Natural killer cell (primary cell): ENCODE results near the gene URGCP. TPM values are rescaled to one million over a fixed set of nuclear protein-coding genes. Genes with fewer than 3 reads are reported as not detected.

Source experiments
- ATAC-seq, 3 donors: fragments of 150-1000 bp in 2 of 3; fragments of 200-7000 bp in 1 of 3; cut with Tn5 transposase; 1 replicate in 1 of 3; 2 replicates in 2 of 3; pipeline ENCODE4 v1.10.0; 2021; ENCODE audit warnings: mild to moderate bottlenecking in 2 of 3, moderate library complexity in 2 of 3
- DNase-seq, 2 donors: peaks; one replicate each; pipeline versions ENCODE4 v3.0.0 to v3.0.0-alpha.2; 2013 to 2021; ENCODE audit warnings: mixed read lengths in 1 of 2
- H3K27ac ChIP-seq: one replicate; pipeline ENCODE4 v1.5.1; 2013; ENCODE audit warnings: mild to moderate bottlenecking, low read length
- H3K27me3 ChIP-seq: one replicate; pipeline ENCODE4 v1.6.1; 2013; ENCODE audit warnings: low read length; ENCODE audit not compliant: control insufficient read depth, insufficient read depth
- H3K36me3 ChIP-seq: one replicate; pipeline ENCODE4 v1.6.1; 2013; ENCODE audit warnings: low read length; ENCODE audit not compliant: control insufficient read depth, insufficient read depth
- H3K4me1 ChIP-seq: one replicate; pipeline ENCODE4 v1.6.1; 2013; ENCODE audit warnings: low read length; ENCODE audit not compliant: control insufficient read depth, insufficient read depth
- H3K4me3 ChIP-seq: one replicate; pipeline ENCODE4 v1.5.1; 2013; ENCODE audit warnings: low read length
- H3K9me3 ChIP-seq: one replicate; pipeline ENCODE4 v1.6.1; 2013; ENCODE audit warnings: low read length; ENCODE audit not compliant: control insufficient read depth, insufficient read depth
- H3K27ac Mint-ChIP-seq, 2 donors: one replicate each; pipeline ENCODE4 v1.8.0; 2022; ENCODE audit warnings: mild to moderate bottlenecking in 2 of 2, mixed read lengths in 2 of 2, moderate library complexity in 1 of 2
- H3K27me3 Mint-ChIP-seq, 2 donors: one replicate each; pipeline ENCODE4 v1.8.0; 2022; ENCODE audit warnings: low read depth in 2 of 2, mixed read lengths in 2 of 2
- H3K36me3 Mint-ChIP-seq: one replicate; pipeline ENCODE4 v1.8.0; 2022; ENCODE audit warnings: mixed read lengths
- H3K4me1 Mint-ChIP-seq, 2 donors: one replicate each; pipeline ENCODE4 v1.8.0; 2022; ENCODE audit warnings: mixed read lengths in 2 of 2
- H3K4me3 Mint-ChIP-seq: one replicate; pipeline ENCODE4 v1.8.0; 2022; ENCODE audit warnings: mild to moderate bottlenecking, moderate library complexity, mixed read lengths
- H3K9me3 Mint-ChIP-seq, 2 donors: one replicate each; pipeline ENCODE4 v1.8.0; 2022; ENCODE audit warnings: mixed read lengths in 2 of 2
- WGBS: methylation state at CpG from one replicate; pipeline ENCODE4 v1.1.7; 2013; ENCODE audit warnings: missing lambda C conversion rate; ENCODE audit not compliant: insufficient coverage; 5-methylcytosine and 5-hydroxymethylcytosine counted together
- intact Hi-C: fragments of 100-400 bp; cut with micrococcal nuclease; formaldehyde crosslinking; loops from one replicate; pipeline ENCODE4 v1.14.2; 2022
- total RNA-seq, 4 donors: library from RNA; stranded (reverse); fragments of 120-200 nt in 1 of 4; gene quantifications; one replicate each; pipeline versions ENCODE4 v1.2.3 to v1.2.4, GENCODE V29; 2013 to 2022
- TF ChIP-seq, protein P1 (sequence below): fragments of 200-600 bp; IDR thresholded peaks from one replicate; pipeline ENCODE4 v1.8.0; 2022; ENCODE audit warnings: antibody characterized with exemption

URGCP gene
- total RNA-seq, 3 donors from 2014 or later (not counting 1 experiment from before 2014, with no cell fraction given), result 11.5 to 24.4 (median 21.5) TPM

DNA sequence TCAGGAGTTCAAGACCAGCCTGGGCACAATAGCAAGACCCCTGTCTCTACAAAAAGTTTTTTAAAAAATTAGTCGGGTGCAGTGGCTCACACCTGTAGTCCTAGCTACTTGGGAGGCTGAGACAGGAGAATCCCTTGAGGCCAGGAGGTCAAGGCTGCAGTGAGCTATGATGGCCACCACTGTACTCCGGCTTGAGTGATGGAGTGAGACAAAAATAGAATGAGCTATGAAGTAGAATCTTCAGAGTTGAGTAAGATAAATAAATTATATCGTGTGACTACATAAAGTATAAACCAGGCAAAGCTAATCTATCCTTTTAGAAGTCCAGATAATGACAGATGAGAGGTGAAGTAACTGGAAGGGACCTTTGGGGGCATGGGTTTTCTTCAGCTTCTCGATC is 21.8 kb downstream of the URGCP start:
- Histone ChIP-seq H3K9me3 (no peaks in the 10 kb centered on the region), H3K36me3 (peaks cover 28% of the 10 kb centered on the region), H3K27me3 (no peaks in the 10 kb centered on the region), H3K4me3 (no peak overlapping the region), H3K4me1 (no peaks in the 10 kb centered on the region), H3K27ac (no peak overlapping the region)
- intact Hi-C loops, result no loop called here
- ATAC-seq, result no peak
- 100% methylated on average over 3 of the region's 4 CpGs for WGBS
- TF ChIP-seq, protein P1, sequence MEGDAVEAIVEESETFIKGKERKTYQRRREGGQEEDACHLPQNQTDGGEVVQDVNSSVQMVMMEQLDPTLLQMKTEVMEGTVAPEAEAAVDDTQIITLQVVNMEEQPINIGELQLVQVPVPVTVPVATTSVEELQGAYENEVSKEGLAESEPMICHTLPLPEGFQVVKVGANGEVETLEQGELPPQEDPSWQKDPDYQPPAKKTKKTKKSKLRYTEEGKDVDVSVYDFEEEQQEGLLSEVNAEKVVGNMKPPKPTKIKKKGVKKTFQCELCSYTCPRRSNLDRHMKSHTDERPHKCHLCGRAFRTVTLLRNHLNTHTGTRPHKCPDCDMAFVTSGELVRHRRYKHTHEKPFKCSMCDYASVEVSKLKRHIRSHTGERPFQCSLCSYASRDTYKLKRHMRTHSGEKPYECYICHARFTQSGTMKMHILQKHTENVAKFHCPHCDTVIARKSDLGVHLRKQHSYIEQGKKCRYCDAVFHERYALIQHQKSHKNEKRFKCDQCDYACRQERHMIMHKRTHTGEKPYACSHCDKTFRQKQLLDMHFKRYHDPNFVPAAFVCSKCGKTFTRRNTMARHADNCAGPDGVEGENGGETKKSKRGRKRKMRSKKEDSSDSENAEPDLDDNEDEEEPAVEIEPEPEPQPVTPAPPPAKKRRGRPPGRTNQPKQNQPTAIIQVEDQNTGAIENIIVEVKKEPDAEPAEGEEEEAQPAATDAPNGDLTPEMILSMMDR, result no peak
- Mint-ChIP-seq H3K27me3 (peaks cover 0 to 4% of the 10 kb centered on the region in 2 donors), H3K27ac (no peak overlapping the region), H3K9me3 (no peaks in the 10 kb centered on the region), H3K4me1 (peaks cover 3 to 12% of the 10 kb centered on the region in 2 donors), H3K36me3 (peaks cover 8% of the 10 kb centered on the region), H3K4me3 (no peak overlapping the region)
- no peak for DNase-seq

DNA sequence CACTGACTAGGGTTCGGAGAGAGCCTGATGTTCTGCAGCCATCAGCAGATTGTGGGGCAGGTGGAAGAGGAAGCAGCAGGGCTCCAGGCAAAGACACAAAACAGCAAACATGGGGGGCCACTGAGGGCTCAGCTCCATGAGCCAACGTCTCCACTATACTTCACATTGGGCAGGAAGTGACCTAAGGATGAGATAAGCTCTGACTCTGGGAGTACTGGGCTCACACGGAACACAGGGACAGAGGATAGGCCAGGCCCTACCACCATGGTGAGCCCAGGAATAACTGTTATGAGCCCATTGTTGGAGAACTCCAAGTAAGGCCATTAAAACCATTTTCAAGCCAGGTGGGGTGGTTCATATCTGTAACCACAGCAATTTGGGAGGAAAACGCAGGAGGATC is 22.2 kb downstream of the URGCP start:
- H3K36me3 ChIP-seq, result peaks cover 28% of the 10 kb centered on the region
- intact Hi-C loops, result no loop called here

DNA sequence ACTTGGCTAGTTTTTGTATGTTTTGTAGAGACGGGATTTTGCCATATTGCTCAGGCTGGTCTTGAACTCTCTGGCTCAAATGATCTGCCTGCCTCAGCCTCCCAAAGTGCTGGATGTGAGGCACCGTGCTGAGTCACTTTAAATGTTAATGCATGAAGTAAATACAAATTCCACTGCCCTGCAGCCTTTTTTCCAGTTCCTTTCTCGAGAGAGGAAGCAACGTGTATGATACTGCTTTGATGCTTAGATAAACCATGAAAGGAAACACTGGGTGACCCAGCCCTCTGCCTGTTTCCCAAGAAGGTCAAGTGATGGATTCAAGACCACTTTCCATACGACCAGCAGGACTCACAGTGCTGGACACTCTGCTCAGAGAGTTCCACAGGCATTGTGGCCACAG is 25.8 kb downstream of the URGCP start:
- no peaks in the 10 kb centered on the region for H3K9me3 Mint-ChIP-seq
- Histone ChIP-seq H3K36me3 (peaks cover 47% of the 10 kb centered on the region), H3K27me3 (no peaks in the 10 kb centered on the region), H3K27ac (no peak overlapping the region), H3K4me3 (no peak overlapping the region), H3K4me1 (peaks cover 13% of the 10 kb centered on the region), H3K9me3 (no peaks in the 10 kb centered on the region)
- intact Hi-C loops, result no loop called here
- H3K36me3 Mint-ChIP-seq, result peaks cover 8% of the 10 kb centered on the region
- DNase-seq, result no peak
- no peaks in the 10 kb centered on the region for H3K27me3 Mint-ChIP-seq
- TF ChIP-seq, protein P1, result no peak
- no peak overlapping the region for H3K4me3 Mint-ChIP-seq
- no peak for ATAC-seq
- H3K4me1 Mint-ChIP-seq, result peaks cover 6 to 13% of the 10 kb centered on the region in 2 donors
- 98% methylated on average over 5 of the region's 5 CpGs for WGBS
- no peak overlapping the region for H3K27ac Mint-ChIP-seq

More for the DNA sequence above, 22.2 kb downstream of the URGCP start:
- H3K9me3 Mint-ChIP-seq, result no peaks in the 10 kb centered on the region
- TF ChIP-seq, protein P1, result no peak
- peaks cover 0 to 8% of the 10 kb centered on the region in 2 donors for H3K4me1 Mint-ChIP-seq
- H3K27ac Mint-ChIP-seq, result no peak overlapping the region
- Histone ChIP-seq H3K9me3 (no peaks in the 10 kb centered on the region), H3K27ac (no peak overlapping the region), H3K4me3 (no peak overlapping the region), H3K4me1 (no peaks in the 10 kb centered on the region), H3K27me3 (no peaks in the 10 kb centered on the region)
- peaks cover 8% of the 10 kb centered on the region for H3K36me3 Mint-ChIP-seq
- ATAC-seq, result no peak
- H3K27me3 Mint-ChIP-seq, result no peaks in the 10 kb centered on the region
- DNase-seq, result no peak
- no peak overlapping the region for H3K4me3 Mint-ChIP-seq
- WGBS, result 89% methylated on average over 4 of the region's 4 CpGs

DNA sequence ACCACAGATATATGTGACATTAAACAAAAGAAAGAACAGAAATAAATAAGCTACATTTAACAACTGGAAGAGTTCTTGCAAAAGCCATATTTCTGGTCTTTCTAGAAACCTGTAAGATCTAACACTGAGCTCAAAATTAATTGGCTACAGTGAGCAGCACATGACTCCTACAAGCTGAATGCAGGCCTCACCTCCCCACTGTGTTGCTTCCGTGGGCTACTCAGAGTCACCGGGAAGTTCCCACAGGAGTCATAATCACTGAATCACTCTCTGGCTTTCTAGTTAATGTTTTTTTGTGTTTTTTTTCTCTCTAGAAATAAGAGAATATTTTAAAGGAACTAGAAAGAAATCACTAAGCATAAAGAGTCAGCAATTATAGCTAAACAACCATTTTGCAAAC is 26.9 kb downstream of the URGCP start:
- Mint-ChIP-seq H3K4me3 (no peak overlapping the region), H3K27me3 (no peaks in the 10 kb centered on the region), H3K9me3 (no peaks in the 10 kb centered on the region), H3K4me1 (peaks cover 6 to 17% of the 10 kb centered on the region in 2 donors), H3K27ac (no peak overlapping the region), H3K36me3 (peaks cover 8% of the 10 kb centered on the region)
- Histone ChIP-seq H3K4me3 (no peak overlapping the region), H3K9me3 (no peaks in the 10 kb centered on the region), H3K27ac (no peak overlapping the region), H3K4me1 (peaks cover 13% of the 10 kb centered on the region), H3K27me3 (no peaks in the 10 kb centered on the region), H3K36me3 (peaks cover 43% of the 10 kb centered on the region)
- 100% methylated on average over 1 of the region's 2 CpGs for WGBS
- ATAC-seq (no peak), DNase-seq (no peak)
- intact Hi-C loops, result no loop called here
- TF ChIP-seq, protein P1, result no peak
